GM13976 (cell line): ENCODE measurements around the gene CD8B.

ENCODE experiments used
- DNase-seq: peaks from one replicate; pipeline ENCODE4 v3.0.0; 2012; ENCODE audit warnings: low spot score
- CTCF ChIP-seq: IDR thresholded peaks from 2 replicates; pipeline ENCODE4 v1.5.1; 2012; ENCODE audit warnings: borderline replicate concordance, mild to moderate bottlenecking; ENCODE audit not compliant: insufficient read depth; ENCODE audit errors: extremely low read depth, missing control alignments, control extremely low read depth
- in situ Hi-C: fragments of 300-500 bp; cut with MboI; formaldehyde crosslinking; loops from one replicate; pipeline ENCODE4 v1.12.0; 2022; ENCODE audit warnings: low sequenced_read_pairs, mixed read lengths, inconsistent platforms; ENCODE audit not compliant: unreplicated experiment

CD8B gene

GRCh38 chr2:86818114-86818801, 43.4 kb downstream of the CD8B start:
- in situ Hi-C loops, result no loop called here
- no peak for TF ChIP-seq CTCF
- DNase-seq, result no peak

- in situ Hi-C loops, result no loop called here
- TF ChIP-seq CTCF, result no peak
- DNase-seq, result no peak
These were observed 46.1 kb downstream of the CD8B start for GRCh38 chr2:86815611-86816010.

- in situ Hi-C loops, result no loop called here
- peak; percentile 37 for DNase-seq
- no peak for TF ChIP-seq CTCF
These were observed 52.1 kb downstream of the CD8B start for GRCh38 chr2:86809481-86810121.

- DNase-seq, result peak; percentile 96
- TF ChIP-seq CTCF, result peak; percentile 93
- in situ Hi-C loops, result no loop called here
These were observed 53.1 kb downstream of the CD8B start for GRCh38 chr2:86808315-86809161.

GRCh38 chr2:86807468-86808275, 54.0 kb downstream of the CD8B start:
- no peak for TF ChIP-seq CTCF
- DNase-seq, result peak; percentile 68
- in situ Hi-C loops, result no loop called here

- in situ Hi-C loops, result no loop called here
- TF ChIP-seq CTCF, result no peak
- no peak for DNase-seq
These were observed 54.6 kb downstream of the CD8B start for GRCh38 chr2:86807133-86807467.
